HepG2 (cell line): Measurements from ENCODE around the gene SQSTM1. TPM values are rescaled to one million over a fixed set of nuclear protein-coding genes. Genes with fewer than 3 reads are reported as not detected.

Source experiments
- EED ChIP-seq: sonication (generic); formaldehyde crosslinking; IDR thresholded peaks from 2 replicates; pipeline ENCODE4 v1.5.0; 2020; ENCODE audit warnings: mild to moderate bottlenecking, missing genetic modification reagents
- GRHL1 ChIP-seq: sonication (generic); formaldehyde crosslinking; conservative IDR thresholded peaks from 2 replicates; pipeline ENCODE4 v1.8.0; 2022; ENCODE audit warnings: missing genetic modification reagents
- HMG20B ChIP-seq: conservative IDR thresholded peaks from 2 replicates; pipeline ENCODE4 v1.6.1; 2016; ENCODE audit warnings: missing genetic modification reagents, missing compliant biosample characterization
- HOXD1 ChIP-seq: sonication (generic); formaldehyde crosslinking; IDR thresholded peaks from 2 replicates; pipeline ENCODE4 v1.5.0; 2020; ENCODE audit warnings: missing genetic modification reagents
- MTF1 ChIP-seq: sonication (generic); formaldehyde crosslinking; IDR thresholded peaks from 2 replicates; pipeline ENCODE4 v1.5.0; 2020; ENCODE audit warnings: missing genetic modification reagents
- PCBP1 ChIP-seq: fragments of 200-400 bp; formaldehyde crosslinking; IDR thresholded peaks from 2 replicates; pipeline ENCODE4 v1.6.1; 2017; ENCODE audit warnings: mild to moderate bottlenecking, low read depth, low read length, borderline replicate concordance
- POGK ChIP-seq: sonication (generic); formaldehyde crosslinking; conservative IDR thresholded peaks from 2 replicates; pipeline ENCODE4 v1.8.0; 2022; ENCODE audit warnings: mild to moderate bottlenecking, moderate library complexity, missing genetic modification reagents
- PTBP1 ChIP-seq: fragments of 200-400 bp; formaldehyde crosslinking; IDR thresholded peaks from 2 replicates; pipeline ENCODE4 v1.6.1; 2018; ENCODE audit warnings: low read length, low read depth; ENCODE audit not compliant: poor library complexity, severe bottlenecking
- RNF2 ChIP-seq: fragments of 450-650 bp; conservative IDR thresholded peaks from 2 replicates; pipeline ENCODE4 v1.6.1; 2016; ENCODE audit warnings: low read depth
- STAT5B ChIP-seq: sonication (generic); formaldehyde crosslinking; IDR thresholded peaks from 2 replicates; pipeline ENCODE4 v1.4.0; 2020; ENCODE audit warnings: missing genetic modification reagents
- ZBTB26 ChIP-seq: IDR thresholded peaks from 2 replicates; pipeline ENCODE4 v1.6.1; 2016; ENCODE audit warnings: missing compliant biosample characterization, missing genetic modification reagents, borderline replicate concordance
- ZBTB38 ChIP-seq: sonication (generic); formaldehyde crosslinking; IDR thresholded peaks from 2 replicates; pipeline ENCODE4 v1.5.1; 2020; ENCODE audit warnings: mild to moderate bottlenecking, missing genetic modification reagents
- ZBTB4 ChIP-seq: sonication (generic); formaldehyde crosslinking; IDR thresholded peaks from 2 replicates; pipeline ENCODE4 v1.4.0; 2020; ENCODE audit warnings: missing genetic modification reagents, mild to moderate bottlenecking, borderline replicate concordance
- ZKSCAN5 ChIP-seq: sonication (generic); formaldehyde crosslinking; IDR thresholded peaks from 2 replicates; pipeline ENCODE4 v1.5.1; 2020; ENCODE audit warnings: mild to moderate bottlenecking, missing genetic modification reagents
- ZNF281 ChIP-seq: sonication (generic); formaldehyde crosslinking; IDR thresholded peaks from 2 replicates; pipeline ENCODE4 v1.4.0; 2020; ENCODE audit warnings: missing genetic modification reagents, borderline replicate concordance
- ZNF430 ChIP-seq: sonication (generic); formaldehyde crosslinking; IDR thresholded peaks from 2 replicates; pipeline ENCODE4 v1.9.0; 2021; ENCODE audit warnings: mild to moderate bottlenecking, missing genetic modification reagents
- ZNF75D ChIP-seq: sonication (generic); formaldehyde crosslinking; IDR thresholded peaks from 2 replicates; pipeline ENCODE4 v1.8.1; 2023; ENCODE audit warnings: missing genetic modification reagents, mild to moderate bottlenecking, borderline replicate concordance
- ZNF850 ChIP-seq: sonication (generic); formaldehyde crosslinking; conservative IDR thresholded peaks from 2 replicates; pipeline ENCODE4 v1.9.0; 2021; ENCODE audit warnings: mild to moderate bottlenecking, missing genetic modification reagents
- polyA plus RNA-seq, 8 experiments: library from polyadenylated mRNA; depleted of rRNA in 3 of 8; stranded (reverse) in 7 of 8; unstranded in 1 of 8; fragments of >200 nt; fragmentation: Illumina TruSeq in 4 of 8; extraction: Trizol in 4 of 8; gene quantifications; 2 replicates each; pipeline versions ENCODE4 v1.2.1 to v1.2.3, GENCODE V29; 2011 to 2016; ENCODE audit warnings: low read depth in 4 of 8, missing spikeins in 1 of 8, mixed read lengths in 1 of 8; ENCODE audit not compliant: insufficient read depth in 1 of 8
- total RNA-seq, 5 experiments: library from RNA; depleted of rRNA; stranded (reverse); fragments of >200 nt; fragmentation: Illumina TruSeq; extraction: Trizol; gene quantifications; 2 replicates each; pipeline ENCODE4 v1.2.3, GENCODE V29; 2016; ENCODE audit warnings: low read depth in 1 of 5

The SQSTM1 gene
- total and polyA plus RNA-seq, 2 of the 13 experiments (the other 11 are each of a cell fraction or from before 2014, with no cell fraction given), result 90.9 to 160 TPM

GRCh38 chr5:179823937-179824744 is 3.4 kb downstream of the SQSTM1 start (continued):
- no peak for TF ChIP-seq ZNF281 (CRISPR knock-in tag)
- TF ChIP-seq STAT5B (CRISPR knock-in tag), result no peak
- no peak for TF ChIP-seq GRHL1
- no peak for TF ChIP-seq ZNF430
- TF ChIP-seq HMG20B (CRISPR knock-in tag), result no peak
- no peak for TF ChIP-seq HOXD1 (CRISPR knock-in tag)
- no peak for TF ChIP-seq ZKSCAN5 (CRISPR knock-in tag)
- no peak for TF ChIP-seq MTF1 (CRISPR knock-in tag)
- TF ChIP-seq PCBP1, result no peak
- no peak for TF ChIP-seq RNF2
- no peak for TF ChIP-seq ZNF850 (CRISPR knock-in tag)
- no peak for TF ChIP-seq ZNF75D (CRISPR knock-in tag)
- TF ChIP-seq PTBP1, result peak; percentile 3
- no peak for TF ChIP-seq ZBTB26 (CRISPR knock-in tag)
- TF ChIP-seq EED (CRISPR knock-in tag), result no peak
- TF ChIP-seq ZBTB38, result peak; percentile 75; the same call in 1 of the 2 replicates
- TF ChIP-seq ZBTB4 (CRISPR knock-in tag), result 0 out of 2 replicates have a peak, but pooled peaks have one; percentile 58
- TF ChIP-seq POGK (CRISPR knock-in tag), result no peak
